BE2C (cell line): Measurements from ENCODE around the gene SMPD3.

Source experiments
- DNase-seq: peaks from one replicate; pipeline ENCODE4 v3.0.0-alpha.2; 2020
- H3K27me3 ChIP-seq: fragments of 250-450 bp; sonication (Bioruptor Pico); 2 replicates; pipeline ENCODE4 v1.5.1; 2020; ENCODE audit warnings: mild to moderate bottlenecking
- H3K36me3 ChIP-seq: fragments of 250-450 bp; sonication (Bioruptor Pico); 2 replicates; pipeline ENCODE4 v1.5.1; 2020; ENCODE audit warnings: mild to moderate bottlenecking
- H3K4me1 ChIP-seq: fragments of 250-450 bp; sonication (Bioruptor Pico); 2 replicates; pipeline ENCODE4 v1.5.1; 2020
- H3K4me3 ChIP-seq: 2 replicates; pipeline ENCODE4 v1.5.1; 2011; ENCODE audit warnings: low read depth, low read length
- H3K9me3 ChIP-seq: fragments of 250-450 bp; sonication (Bioruptor Pico); 2 replicates; pipeline ENCODE4 v1.5.1; 2020
- TF ChIP-seq, protein P1 (sequence below): IDR thresholded peaks from 2 replicates; pipeline ENCODE4 v1.5.1; 2012; ENCODE audit warnings: mild to moderate bottlenecking, low read depth, low read length

The SMPD3 gene

DNA sequence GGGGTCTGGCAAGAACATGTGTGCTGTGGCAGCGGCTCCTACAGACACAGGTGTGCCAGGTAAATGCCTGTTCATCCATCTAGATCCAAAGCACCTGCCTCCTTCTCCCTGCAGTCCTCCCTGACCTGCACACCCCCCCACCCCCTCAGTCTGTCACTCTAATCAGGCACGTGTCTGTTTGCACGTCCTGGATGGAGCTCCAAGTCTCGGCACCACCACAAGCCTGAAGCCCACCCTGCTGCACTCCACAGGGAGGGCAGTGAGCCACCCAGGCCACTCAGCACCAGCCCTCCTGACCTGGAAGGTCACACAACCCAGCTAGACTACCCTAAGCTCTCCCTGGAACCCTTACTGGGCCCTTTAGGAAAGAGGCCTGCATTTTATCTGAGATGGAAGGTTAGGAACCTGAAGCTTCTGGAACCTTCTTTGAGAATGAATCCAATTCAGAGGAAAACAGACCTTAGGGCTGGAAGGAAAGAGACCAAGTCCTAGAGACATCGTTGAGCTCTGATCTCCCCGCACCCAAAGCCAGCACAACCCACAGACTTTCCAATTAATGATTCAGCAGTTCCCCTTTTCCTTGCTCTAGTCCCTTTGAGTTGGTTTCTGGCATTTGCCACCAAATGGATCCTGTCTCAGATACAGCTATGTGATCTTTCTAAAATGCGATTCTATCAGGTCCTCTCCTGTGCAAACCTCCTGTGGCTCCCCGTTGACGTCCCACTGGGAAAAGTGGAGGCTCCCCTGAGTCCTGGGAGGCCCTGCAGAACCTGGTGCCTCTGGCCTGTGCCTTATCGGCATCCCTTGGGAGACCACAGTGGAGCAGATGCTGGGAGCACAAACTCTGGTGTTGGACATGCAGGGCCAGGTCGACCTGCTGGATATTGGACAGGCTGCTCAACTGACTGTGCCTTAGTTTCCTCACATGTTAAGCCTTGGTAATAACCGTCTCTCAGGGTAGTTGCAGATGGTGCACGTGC lies 69.6 kb downstream of the SMPD3 start:
- peak; percentile 71 for DNase-seq
- no peaks in the 10 kb centered on the region for H3K9me3 ChIP-seq
- TF ChIP-seq, protein P1, sequence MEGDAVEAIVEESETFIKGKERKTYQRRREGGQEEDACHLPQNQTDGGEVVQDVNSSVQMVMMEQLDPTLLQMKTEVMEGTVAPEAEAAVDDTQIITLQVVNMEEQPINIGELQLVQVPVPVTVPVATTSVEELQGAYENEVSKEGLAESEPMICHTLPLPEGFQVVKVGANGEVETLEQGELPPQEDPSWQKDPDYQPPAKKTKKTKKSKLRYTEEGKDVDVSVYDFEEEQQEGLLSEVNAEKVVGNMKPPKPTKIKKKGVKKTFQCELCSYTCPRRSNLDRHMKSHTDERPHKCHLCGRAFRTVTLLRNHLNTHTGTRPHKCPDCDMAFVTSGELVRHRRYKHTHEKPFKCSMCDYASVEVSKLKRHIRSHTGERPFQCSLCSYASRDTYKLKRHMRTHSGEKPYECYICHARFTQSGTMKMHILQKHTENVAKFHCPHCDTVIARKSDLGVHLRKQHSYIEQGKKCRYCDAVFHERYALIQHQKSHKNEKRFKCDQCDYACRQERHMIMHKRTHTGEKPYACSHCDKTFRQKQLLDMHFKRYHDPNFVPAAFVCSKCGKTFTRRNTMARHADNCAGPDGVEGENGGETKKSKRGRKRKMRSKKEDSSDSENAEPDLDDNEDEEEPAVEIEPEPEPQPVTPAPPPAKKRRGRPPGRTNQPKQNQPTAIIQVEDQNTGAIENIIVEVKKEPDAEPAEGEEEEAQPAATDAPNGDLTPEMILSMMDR, result no peak
- peaks cover 44% of the 10 kb centered on the region for H3K4me1 ChIP-seq
- no peaks in the 10 kb centered on the region for H3K27me3 ChIP-seq
- no peaks in the 10 kb centered on the region for H3K36me3 ChIP-seq
- no peak overlapping the region for H3K4me3 ChIP-seq

DNA sequence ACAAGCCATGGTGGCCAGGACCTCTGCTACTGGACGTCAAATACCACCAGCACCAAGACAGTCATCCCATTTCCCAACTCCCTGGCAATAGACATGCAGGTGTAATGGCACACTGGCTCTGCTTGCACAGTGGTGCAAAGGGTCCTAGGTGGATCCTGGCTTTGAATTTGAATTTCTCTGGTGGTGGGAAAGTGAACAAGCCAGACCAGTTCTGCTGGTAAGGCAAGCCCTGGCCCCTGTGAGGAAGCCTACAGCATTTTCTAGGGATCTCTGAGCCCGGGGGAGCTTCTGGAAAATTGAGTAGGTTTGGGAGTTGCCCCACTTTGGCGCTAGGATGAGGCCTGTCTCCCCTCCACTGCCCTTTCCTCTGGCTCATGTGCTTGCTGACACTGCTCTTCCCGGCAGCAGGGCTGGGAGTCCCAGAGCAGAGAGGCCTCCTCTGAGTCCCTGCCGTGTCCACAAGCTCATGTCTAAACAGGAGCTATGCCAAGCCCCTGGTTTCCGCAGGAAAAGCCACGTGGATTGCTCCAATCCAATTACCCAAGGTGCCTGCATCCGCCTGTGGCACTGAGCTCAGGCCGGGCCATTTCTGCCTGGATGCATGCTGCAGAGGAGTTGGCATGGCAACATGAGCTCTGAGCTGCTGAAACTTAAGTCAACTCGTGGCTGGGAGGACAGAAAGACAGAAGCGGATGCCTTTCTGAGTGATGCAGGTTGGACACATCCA lies 70.5 kb downstream of the SMPD3 start:
- no peaks in the 10 kb centered on the region for H3K27me3 ChIP-seq
- H3K9me3 ChIP-seq, result no peaks in the 10 kb centered on the region
- no peaks in the 10 kb centered on the region for H3K36me3 ChIP-seq
- TF ChIP-seq, protein P1, result no peak
- H3K4me3 ChIP-seq, result no peak overlapping the region
- DNase-seq, result peak; percentile 84
- H3K4me1 ChIP-seq, result peaks cover 44% of the 10 kb centered on the region

DNA sequence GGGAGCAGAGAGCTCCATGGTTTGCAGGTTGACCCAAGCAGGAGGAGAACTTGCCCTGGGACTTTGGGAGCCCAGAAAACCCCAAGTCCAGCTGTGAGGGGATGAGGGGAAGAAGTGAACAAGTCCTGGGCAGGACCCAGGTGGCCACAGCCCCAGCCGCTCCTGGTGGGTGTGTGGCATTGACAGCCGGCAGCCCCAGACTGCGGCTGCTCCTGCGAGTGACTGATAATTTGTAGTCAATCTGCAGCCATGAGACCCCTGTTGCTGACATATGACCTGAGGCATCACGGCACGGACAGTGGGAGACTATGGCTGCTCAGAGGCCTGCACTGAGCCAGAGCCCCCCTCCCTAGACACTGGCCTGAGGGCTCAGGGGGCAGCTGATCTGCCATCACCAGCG lies 71.1 kb downstream of the SMPD3 start:
- Histone ChIP-seq H3K36me3 (no peaks in the 10 kb centered on the region), H3K4me1 (peaks cover 44% of the 10 kb centered on the region), H3K4me3 (no peak overlapping the region), H3K27me3 (no peaks in the 10 kb centered on the region), H3K9me3 (no peaks in the 10 kb centered on the region)
- no peak for DNase-seq
- TF ChIP-seq, protein P1, result no peak

DNA sequence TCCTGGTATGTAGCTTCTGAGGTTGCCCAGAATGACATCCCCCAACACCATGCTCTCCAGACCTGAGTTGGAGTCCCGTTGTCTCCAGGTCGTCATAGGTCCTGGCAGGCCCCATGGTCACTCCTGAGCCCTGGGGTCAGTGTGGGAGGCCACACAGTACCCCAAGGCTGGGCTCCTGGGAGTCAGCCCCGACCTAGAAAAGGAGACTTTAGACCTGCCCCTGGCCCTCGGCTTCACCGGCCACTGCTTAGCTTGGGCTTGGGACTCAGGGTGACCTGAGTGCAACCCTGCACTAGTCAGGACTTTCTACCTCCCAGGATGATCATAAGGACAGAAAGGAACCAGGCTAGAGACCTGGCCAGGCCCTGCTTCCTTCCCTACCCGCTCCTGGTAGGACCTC lies 71.7 kb downstream of the SMPD3 start:
- DNase-seq, result no peak
- Histone ChIP-seq H3K4me1 (peaks cover 42% of the 10 kb centered on the region), H3K9me3 (no peaks in the 10 kb centered on the region), H3K4me3 (no peak overlapping the region), H3K27me3 (no peaks in the 10 kb centered on the region), H3K36me3 (no peaks in the 10 kb centered on the region)
- TF ChIP-seq, protein P1, result no peak

DNA sequence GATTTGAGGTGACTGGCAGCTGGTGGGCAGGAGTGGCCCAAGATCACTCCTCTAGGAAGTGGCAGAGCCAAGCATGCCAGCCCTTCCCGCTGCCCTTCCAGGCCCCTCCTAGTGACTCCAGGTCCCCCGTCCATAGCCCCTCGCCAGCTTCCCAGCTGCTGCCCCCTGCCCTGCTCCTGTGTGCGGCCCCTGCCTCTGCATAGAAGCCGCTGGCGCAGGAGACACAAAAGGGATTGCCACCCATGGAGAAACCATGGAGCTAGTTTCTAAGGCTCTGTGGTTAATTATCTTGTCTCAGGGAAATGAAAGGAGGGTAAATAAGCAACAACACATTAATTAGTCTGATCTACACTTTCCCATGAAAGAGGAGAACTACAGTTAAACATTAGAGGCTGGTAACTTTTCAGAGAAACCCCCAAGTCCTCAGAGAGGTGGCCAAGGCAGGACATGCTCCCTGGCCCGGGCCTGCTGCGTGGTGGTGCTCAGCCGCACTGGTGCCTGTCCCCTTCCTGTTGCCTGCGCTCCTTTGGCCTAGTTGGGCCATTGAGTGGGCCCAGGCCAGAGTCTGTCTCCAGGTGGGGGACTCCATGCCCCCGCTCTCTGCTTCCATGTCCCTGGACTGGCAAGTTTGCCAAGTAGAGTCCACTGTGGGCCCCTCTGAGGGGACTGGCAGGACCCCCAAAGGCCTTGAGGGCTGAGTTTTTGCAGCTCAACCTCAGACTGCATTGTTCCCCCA lies 72.3 kb downstream of the SMPD3 start:
- Histone ChIP-seq H3K9me3 (no peaks in the 10 kb centered on the region), H3K27me3 (no peaks in the 10 kb centered on the region), H3K36me3 (no peaks in the 10 kb centered on the region), H3K4me1 (peaks cover 39% of the 10 kb centered on the region), H3K4me3 (no peak overlapping the region)
- TF ChIP-seq, protein P1, result no peak
- no peak for DNase-seq
